GM23248 (cell line): Measurements from ENCODE around the gene TWSG1.

ENCODE experiments used
- EZH2 ChIP-seq: fragments of 200-600 bp; sonication (generic); IDR thresholded peaks from 2 replicates; pipeline ENCODE4 v1.6.1; 2018; ENCODE audit warnings: antibody characterized with exemption, mild to moderate bottlenecking; ENCODE audit not compliant: insufficient read depth, poor library complexity, severe bottlenecking
- EZH2phosphoT487 ChIP-seq: fragments of 200-600 bp; sonication (generic); IDR thresholded peaks from 2 replicates; pipeline ENCODE4 v1.6.1; 2018; ENCODE audit warnings: antibody characterized with exemption, moderate library complexity, mild to moderate bottlenecking, low read depth; ENCODE audit not compliant: insufficient read depth

- TF ChIP-seq EZH2phosphoT487 (no peak), EZH2 (no peak)
Observed at GRCh38 chr18:9289698-9290097, 44.9 kb upstream of the TWSG1 start.
